ENCODE results near the gene SLC23A1.

The SLC23A1 gene

GRCh38 chr5:139409116-139409515 is 26.0 kb upstream of the SLC23A1 start:
- in situ Hi-C loops (cut with MboI; ENCODE audit: low sequenced_read_pairs), result loop anchor here (25.0 kb wide), 1 partner anchor 353 kb away; no protein-coding TSS in a partner anchor

- in situ Hi-C loops (cut with MboI; ENCODE audit: low sequenced_read_pairs), result loop anchor here (25.0 kb wide), 1 partner anchor 354 kb away; no protein-coding TSS in a partner anchor
Measured at GRCh38 chr5:139408191-139408590, 25.1 kb upstream of the SLC23A1 start.

- in situ Hi-C loops (cut with MboI; ENCODE audit: low sequenced_read_pairs), result loop anchor here (25.0 kb wide), 1 partner anchor 355 kb away; no protein-coding TSS in a partner anchor
Measured at GRCh38 chr5:139407517-139407916, 24.4 kb upstream of the SLC23A1 start.

- in situ Hi-C loops (cut with MboI; ENCODE audit: low sequenced_read_pairs), result loop anchor here (25.0 kb wide), 1 partner anchor 355 kb away; no protein-coding TSS in a partner anchor
Measured at GRCh38 chr5:139406963-139407362, 23.9 kb upstream of the SLC23A1 start.

GRCh38 chr5:139404484-139404840 is 21.4 kb upstream of the SLC23A1 start:
- in situ Hi-C loops (cut with MboI; ENCODE audit: low sequenced_read_pairs), result loop anchor here (25.0 kb wide), 1 partner anchor 358 kb away; no protein-coding TSS in a partner anchor

GRCh38 chr5:139403787-139404483 is 20.8 kb upstream of the SLC23A1 start, which contains the start of gene SPATA24:
Gene SPATA24, minus strand, starts transcription at chr5:139404089. Its CDS starts 29 bp downstream, at chr5:139404060.
- in situ Hi-C loops (cut with MboI; ENCODE audit: low sequenced_read_pairs), result loop anchor here (25.0 kb wide), 1 partner anchor 358 kb away; no protein-coding TSS in a partner anchor

- in situ Hi-C loops (cut with MboI; ENCODE audit: low sequenced_read_pairs), result loop anchor here (25.0 kb wide), 1 partner anchor 359 kb away; no protein-coding TSS in a partner anchor
Measured at GRCh38 chr5:139403418-139403786, 20.3 kb upstream of the SLC23A1 start.

GRCh38 chr5:139402561-139403158 is 19.6 kb upstream of the SLC23A1 start:
- in situ Hi-C loops (cut with MboI; ENCODE audit: low sequenced_read_pairs), result loop anchor here (25.0 kb wide), 1 partner anchor 360 kb away; no protein-coding TSS in a partner anchor

GRCh38 chr5:139401546-139401945 is 18.4 kb upstream of the SLC23A1 start:
- in situ Hi-C loops (cut with MboI; ENCODE audit: low sequenced_read_pairs), result loop anchor here (25.0 kb wide), 1 partner anchor 361 kb away; no protein-coding TSS in a partner anchor

GRCh38 chr5:139399501-139400121 is 16.5 kb upstream of the SLC23A1 start:
- in situ Hi-C loops (cut with MboI; ENCODE audit: low sequenced_read_pairs), result loop anchor here (25.0 kb wide), 1 partner anchor 363 kb away; no protein-coding TSS in a partner anchor

- in situ Hi-C loops (cut with MboI; ENCODE audit: low sequenced_read_pairs), result no loop called here
Measured at GRCh38 chr5:139397921-139398320, 14.8 kb upstream of the SLC23A1 start.

GRCh38 chr5:139396691-139397090 is 13.6 kb upstream of the SLC23A1 start:
- in situ Hi-C loops (cut with MboI; ENCODE audit: low sequenced_read_pairs), result no loop called here

- in situ Hi-C loops (cut with MboI; ENCODE audit: low sequenced_read_pairs), result no loop called here
Measured at GRCh38 chr5:139395844-139396640, 12.9 kb upstream of the SLC23A1 start.

- in situ Hi-C loops (cut with MboI; ENCODE audit: low sequenced_read_pairs), result no loop called here
Measured at GRCh38 chr5:139394654-139395566, 11.8 kb upstream of the SLC23A1 start, which contains the start of gene PROB1. Gene PROB1, minus strand, starts transcription at chr5:139395104. Its CDS starts 23 bp downstream, at chr5:139395081.

- in situ Hi-C loops (cut with MboI; ENCODE audit: low sequenced_read_pairs), result no loop called here
Measured at GRCh38 chr5:139394123-139394653, 11.1 kb upstream of the SLC23A1 start.

- in situ Hi-C loops (cut with MboI; ENCODE audit: low sequenced_read_pairs), result no loop called here
Measured at GRCh38 chr5:139393497-139394122, 10.5 kb upstream of the SLC23A1 start.

- in situ Hi-C loops (cut with MboI; ENCODE audit: low sequenced_read_pairs), result no loop called here
Measured at GRCh38 chr5:139392678-139393496, 9.8 kb upstream of the SLC23A1 start.

GRCh38 chr5:139392324-139392677 is 9.2 kb upstream of the SLC23A1 start:
- in situ Hi-C loops (cut with MboI; ENCODE audit: low sequenced_read_pairs), result no loop called here

All from HL-60/S4 treated with retinoic acid at 250 ng/mL for 4 days and 3 days (cell line).